DOHH2 (cell line): ENCODE measurements around the gene NRXN3.

Source experiments
- EZH2phosphoT487 ChIP-seq: fragments of 200-600 bp; sonication (generic); IDR thresholded peaks from 2 replicates; pipeline ENCODE4 v1.6.1; 2017; ENCODE audit warnings: borderline replicate concordance, mild to moderate bottlenecking, antibody characterized with exemption, low read length, moderate library complexity, mixed read lengths
- TF ChIP-seq, protein P1 (sequence below): fragments of 200-600 bp; sonication (generic); IDR thresholded peaks from one replicate; pipeline ENCODE4 v1.5.1; 2014; ENCODE audit warnings: antibody characterized with exemption, mild to moderate bottlenecking, low read depth, low read length; ENCODE audit not compliant: poor library complexity, severe bottlenecking

DNA sequence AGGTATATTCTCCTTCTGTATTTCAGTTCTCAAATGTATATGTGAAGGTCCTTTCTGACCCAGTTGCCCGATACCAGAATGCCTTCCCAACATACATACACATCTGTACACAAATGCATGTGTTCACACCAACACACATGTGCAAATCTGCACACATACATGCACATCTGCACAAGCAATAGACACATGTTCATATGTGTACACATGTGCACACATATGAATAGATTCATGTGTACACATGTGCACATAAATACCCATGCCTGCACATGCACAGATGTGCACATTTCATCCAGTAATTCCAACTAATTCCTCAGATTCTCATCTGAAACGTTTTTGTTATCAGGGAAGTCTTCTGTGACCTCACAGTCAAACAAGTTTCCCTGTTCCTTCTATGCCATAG is 933.6 kb downstream of the NRXN3 start:
- TF ChIP-seq, protein P1, sequence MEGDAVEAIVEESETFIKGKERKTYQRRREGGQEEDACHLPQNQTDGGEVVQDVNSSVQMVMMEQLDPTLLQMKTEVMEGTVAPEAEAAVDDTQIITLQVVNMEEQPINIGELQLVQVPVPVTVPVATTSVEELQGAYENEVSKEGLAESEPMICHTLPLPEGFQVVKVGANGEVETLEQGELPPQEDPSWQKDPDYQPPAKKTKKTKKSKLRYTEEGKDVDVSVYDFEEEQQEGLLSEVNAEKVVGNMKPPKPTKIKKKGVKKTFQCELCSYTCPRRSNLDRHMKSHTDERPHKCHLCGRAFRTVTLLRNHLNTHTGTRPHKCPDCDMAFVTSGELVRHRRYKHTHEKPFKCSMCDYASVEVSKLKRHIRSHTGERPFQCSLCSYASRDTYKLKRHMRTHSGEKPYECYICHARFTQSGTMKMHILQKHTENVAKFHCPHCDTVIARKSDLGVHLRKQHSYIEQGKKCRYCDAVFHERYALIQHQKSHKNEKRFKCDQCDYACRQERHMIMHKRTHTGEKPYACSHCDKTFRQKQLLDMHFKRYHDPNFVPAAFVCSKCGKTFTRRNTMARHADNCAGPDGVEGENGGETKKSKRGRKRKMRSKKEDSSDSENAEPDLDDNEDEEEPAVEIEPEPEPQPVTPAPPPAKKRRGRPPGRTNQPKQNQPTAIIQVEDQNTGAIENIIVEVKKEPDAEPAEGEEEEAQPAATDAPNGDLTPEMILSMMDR, result no peak
- TF ChIP-seq EZH2phosphoT487, result no peak
